Lower leg skin (tissue), 4 donors: Measurements from ENCODE around the gene SRSF7. TPM values are rescaled to one million over a fixed set of nuclear protein-coding genes. Genes with fewer than 3 reads are reported as not detected.

Experiments used
- DNase-seq, 2 donors: peaks; one replicate each; pipeline ENCODE4 v3.0.0-alpha.2; 2019; ENCODE audit warnings: low spot score in 2 of 2
- H3K4me3 ChIP-seq: fragments of 200-600 bp; sonication (generic); 2 replicates; pipeline ENCODE4 v1.5.1; 2017; ENCODE audit warnings: mild to moderate bottlenecking, low read depth; ENCODE audit not compliant: poor library complexity, severe bottlenecking
- POLR2A ChIP-seq, 2 donors: fragments of 450-650 bp; IDR thresholded peaks; one replicate each; pipeline ENCODE4 v1.6.1; 2016 to 2017; ENCODE audit warnings: antibody characterized with exemption in 2 of 2, mild to moderate bottlenecking in 1 of 2, moderate library complexity in 1 of 2
- WGBS, 2 donors: methylation state at CpG; one replicate each; pipeline ENCODE4 v1.1.5; 2018; 5-methylcytosine and 5-hydroxymethylcytosine counted together
- intact Hi-C: fragments of 100-400 bp; cut with DNase I; formaldehyde crosslinking; loops from one replicate; pipeline ENCODE4 v1.15.0; 2023; ENCODE audit warnings: low total_unique reads
- total RNA-seq, 4 donors: library from RNA; depleted of rRNA; stranded (reverse); fragments of >200 nt; gene quantifications; one replicate each; pipeline ENCODE4 v1.1.0, GENCODE V29; 2016
- TF ChIP-seq, protein P1 (sequence below), 3 donors: fragments of 450-650 bp; IDR thresholded peaks; one replicate each; pipeline ENCODE4 v1.5.1; 2016; ENCODE audit warnings: antibody characterized with exemption in 3 of 3, mild to moderate bottlenecking in 3 of 3, moderate library complexity in 2 of 3

Gene SRSF7
- total RNA-seq, 4 donors from 2014 or later: 69.7 to 77.1 (median 72.8) TPM

DNA sequence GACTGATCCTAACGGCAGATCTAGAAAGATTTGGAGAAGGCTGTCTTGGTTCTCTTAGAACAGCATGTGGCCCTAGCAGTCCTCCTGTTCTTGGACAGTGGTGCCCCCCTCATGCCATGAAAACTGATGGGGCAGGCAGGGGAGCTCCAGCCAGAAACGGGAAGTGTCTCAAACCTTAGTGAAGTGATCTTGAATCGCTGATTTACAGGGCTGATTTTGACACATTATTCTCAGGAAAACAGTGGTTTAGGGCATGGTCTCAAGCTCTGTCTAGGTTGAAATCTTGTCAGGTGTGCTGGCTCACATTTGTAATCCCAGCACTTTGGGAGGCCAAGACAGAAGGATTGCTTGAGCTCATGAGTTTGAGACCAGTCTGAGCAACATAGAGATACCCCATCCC is 37.8 kb downstream of the SRSF7 start:
- DNase-seq: no peak
- no peak for TF ChIP-seq POLR2A (IDR thresholded peaks at IDR 0.05)
- TF ChIP-seq, protein P1, sequence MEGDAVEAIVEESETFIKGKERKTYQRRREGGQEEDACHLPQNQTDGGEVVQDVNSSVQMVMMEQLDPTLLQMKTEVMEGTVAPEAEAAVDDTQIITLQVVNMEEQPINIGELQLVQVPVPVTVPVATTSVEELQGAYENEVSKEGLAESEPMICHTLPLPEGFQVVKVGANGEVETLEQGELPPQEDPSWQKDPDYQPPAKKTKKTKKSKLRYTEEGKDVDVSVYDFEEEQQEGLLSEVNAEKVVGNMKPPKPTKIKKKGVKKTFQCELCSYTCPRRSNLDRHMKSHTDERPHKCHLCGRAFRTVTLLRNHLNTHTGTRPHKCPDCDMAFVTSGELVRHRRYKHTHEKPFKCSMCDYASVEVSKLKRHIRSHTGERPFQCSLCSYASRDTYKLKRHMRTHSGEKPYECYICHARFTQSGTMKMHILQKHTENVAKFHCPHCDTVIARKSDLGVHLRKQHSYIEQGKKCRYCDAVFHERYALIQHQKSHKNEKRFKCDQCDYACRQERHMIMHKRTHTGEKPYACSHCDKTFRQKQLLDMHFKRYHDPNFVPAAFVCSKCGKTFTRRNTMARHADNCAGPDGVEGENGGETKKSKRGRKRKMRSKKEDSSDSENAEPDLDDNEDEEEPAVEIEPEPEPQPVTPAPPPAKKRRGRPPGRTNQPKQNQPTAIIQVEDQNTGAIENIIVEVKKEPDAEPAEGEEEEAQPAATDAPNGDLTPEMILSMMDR (IDR thresholded peaks at IDR 0.05): no peak
- WGBS, 2 donors: 90 to 94% methylated on average over 3 of the region's 3 CpGs
- no peak overlapping the region for H3K4me3 ChIP-seq
- intact Hi-C loops: no loop called here

DNA sequence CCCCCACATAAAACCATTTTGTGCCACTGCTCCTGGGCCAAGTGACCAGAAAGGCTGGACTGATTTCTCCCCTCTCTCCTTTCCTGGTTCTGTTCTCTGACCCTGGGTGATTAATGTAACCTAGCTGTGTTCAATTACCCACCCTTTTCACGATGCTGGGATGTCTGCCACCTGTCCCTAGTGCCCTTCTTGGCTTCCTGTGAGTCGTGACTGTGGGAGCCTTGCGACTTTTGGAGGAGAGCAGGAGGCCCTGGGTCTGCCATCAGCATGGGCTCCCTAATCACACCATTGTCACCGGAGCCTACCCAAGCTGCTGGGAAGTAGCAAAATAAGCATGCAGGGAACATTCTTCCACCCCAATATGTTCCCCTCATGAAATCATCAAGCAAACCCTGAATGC is 38.3 kb downstream of the SRSF7 start:
- no peak for DNase-seq
- TF ChIP-seq, protein P1 (IDR thresholded peaks at IDR 0.05): no peak
- TF ChIP-seq POLR2A (IDR thresholded peaks at IDR 0.05): no peak
- 76 to 80% methylated on average over 4 of the region's 4 CpGs for WGBS, 2 donors
- intact Hi-C loops: no loop called here
- no peak overlapping the region for H3K4me3 ChIP-seq

DNA sequence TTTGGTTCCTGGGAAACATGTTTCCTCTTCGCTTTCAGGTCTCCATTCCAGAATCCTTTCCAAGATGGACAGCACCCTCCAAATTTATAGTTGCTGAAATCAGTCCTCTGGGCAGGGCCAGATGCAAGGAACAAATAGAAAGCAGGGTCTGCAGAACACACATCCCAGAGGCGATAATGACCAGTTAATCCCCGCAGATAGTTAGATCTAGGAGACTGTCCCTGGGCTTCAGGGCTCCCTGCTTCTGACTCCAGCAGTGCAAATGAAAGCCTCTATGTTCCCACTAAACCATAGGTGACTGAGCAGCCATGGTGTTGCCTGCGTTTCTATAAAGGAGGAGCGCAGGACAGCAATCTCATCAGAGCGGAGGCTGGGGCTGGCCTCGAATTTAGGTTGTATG is 38.7 kb downstream of the SRSF7 start:
- 96 to 97% methylated on average over 7 of the region's 7 CpGs for WGBS, 2 donors
- intact Hi-C loops: no loop called here
- TF ChIP-seq, protein P1 (IDR thresholded peaks at IDR 0.05): no peak
- TF ChIP-seq POLR2A (IDR thresholded peaks at IDR 0.05): no peak
- no peak overlapping the region for H3K4me3 ChIP-seq
- no peak for DNase-seq

DNA sequence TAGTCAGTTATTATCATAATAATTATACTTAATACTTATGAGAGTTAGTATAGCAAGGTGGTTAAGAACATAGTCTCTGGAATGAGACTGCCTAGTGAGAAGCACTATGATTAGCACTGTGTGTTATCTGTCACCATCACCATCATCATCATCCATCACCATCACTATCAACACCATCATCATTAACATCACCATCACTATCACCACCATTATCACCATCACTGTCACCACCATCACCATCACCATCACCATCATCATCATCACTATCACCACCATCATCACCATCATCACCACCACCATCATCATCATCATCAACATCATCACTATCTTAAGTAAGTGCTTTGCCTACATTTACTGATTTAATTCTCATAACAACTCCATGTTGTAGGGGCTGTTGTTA is 39.6 kb downstream of the SRSF7 start:
- H3K4me3 ChIP-seq: no peak overlapping the region
- intact Hi-C loops: no loop called here
- no peak for TF ChIP-seq POLR2A (IDR thresholded peaks at IDR 0.05)
- TF ChIP-seq, protein P1 (IDR thresholded peaks at IDR 0.05): no peak
- DNase-seq: no peak

DNA sequence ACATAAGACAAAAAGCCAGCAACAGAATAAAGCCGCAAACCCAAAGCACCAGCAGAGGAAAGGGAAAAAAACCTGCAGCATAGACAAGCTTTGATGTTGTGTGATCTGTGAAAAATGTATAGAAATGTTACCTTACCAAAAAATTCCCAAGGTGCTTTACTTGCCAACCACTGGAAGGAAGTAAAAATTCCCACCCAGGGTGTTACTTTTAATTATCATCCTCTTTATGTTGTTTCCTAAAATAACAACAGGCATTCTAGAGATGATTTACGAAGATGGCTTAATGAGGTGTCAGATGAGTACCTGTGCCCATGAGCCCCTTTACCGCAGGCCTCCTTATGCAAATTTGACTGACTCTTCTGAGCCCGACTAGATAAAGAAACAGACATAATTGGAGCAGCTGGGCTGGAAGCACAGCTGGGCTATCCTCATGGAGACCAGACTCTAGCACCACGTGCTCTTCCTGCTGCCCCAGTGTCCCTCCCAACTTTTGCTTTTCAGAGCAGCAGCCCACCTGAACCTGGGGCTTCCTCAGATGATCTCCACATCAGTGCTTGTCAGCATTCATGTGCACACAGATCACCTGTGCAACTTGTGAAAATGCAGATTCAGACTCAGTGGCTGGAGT is 41.5 kb downstream of the SRSF7 start:
- TF ChIP-seq, protein P1 (IDR thresholded peaks at IDR 0.05): no peak
- TF ChIP-seq POLR2A (IDR thresholded peaks at IDR 0.05): no peak
- no peak overlapping the region for H3K4me3 ChIP-seq
- no peak for DNase-seq
- 59 to 64% methylated on average over 5 of the region's 5 CpGs for WGBS, 2 donors
- intact Hi-C loops: no loop called here
